Osteocyte (in vitro differentiated cells): ENCODE results near the gene RPL18. TPM values are rescaled to one million over a fixed set of nuclear protein-coding genes. Genes with fewer than 3 reads are reported as not detected.
A peak's percentile ranks its signal among the peaks of the same experiment; 100 is the strongest.

Experiments
- DNase-seq: peaks from one replicate; pipeline ENCODE4 v3.0.0; 2021; ENCODE audit warnings: mixed read lengths; ENCODE audit not compliant: unreplicated experiment; ENCODE audit errors: extremely low spot score
- H3K27ac Mint-ChIP-seq: one replicate; pipeline ENCODE4 v1.8.0; 2021; ENCODE audit warnings: mild to moderate bottlenecking, mixed read lengths; ENCODE audit not compliant: unreplicated experiment
- H3K27me3 Mint-ChIP-seq: one replicate; pipeline ENCODE4 v1.8.0; 2021; ENCODE audit warnings: mixed read lengths; ENCODE audit not compliant: unreplicated experiment
- H3K36me3 Mint-ChIP-seq: one replicate; pipeline ENCODE4 v1.8.0; 2021; ENCODE audit warnings: mixed read lengths; ENCODE audit not compliant: unreplicated experiment
- H3K4me1 Mint-ChIP-seq: one replicate; pipeline ENCODE4 v1.8.0; 2021; ENCODE audit warnings: mixed read lengths; ENCODE audit not compliant: unreplicated experiment
- H3K4me3 Mint-ChIP-seq: one replicate; pipeline ENCODE4 v1.8.0; 2021; ENCODE audit warnings: mild to moderate bottlenecking, moderate library complexity, mixed read lengths; ENCODE audit not compliant: unreplicated experiment
- H3K9me3 Mint-ChIP-seq: one replicate; pipeline ENCODE4 v1.8.0; 2021; ENCODE audit warnings: mixed read lengths; ENCODE audit not compliant: unreplicated experiment
- CTCF ChIP-seq: fragments of 200-600 bp; sonication (generic); IDR thresholded peaks from 2 replicates; pipeline ENCODE4 v1.5.0; 2021; ENCODE audit warnings: antibody characterized with exemption, mild to moderate bottlenecking, moderate library complexity
- total RNA-seq: library from RNA; stranded (reverse); gene quantifications from 2 replicates; pipeline ENCODE4 v1.2.1, GENCODE V29; 2021

The RPL18 gene
- total RNA-seq, 1 donor from 2014 or later = 1,287 TPM

- Mint-ChIP-seq H3K4me1 (peaks cover 68% of the 10 kb centered on the region), H3K36me3 (peaks cover 2% of the 10 kb centered on the region), H3K4me3 (peak overlapping the region; percentile 96), H3K27ac (peak overlapping the region; percentile 100), H3K27me3 (peaks cover 2% of the 10 kb centered on the region), H3K9me3 (no peaks in the 10 kb centered on the region)
- no peak for TF ChIP-seq CTCF
- DNase-seq = no peak
Observed at GRCh38 chr19:48635263-48635965, 16.4 kb upstream of the RPL18 start.

GRCh38 chr19:48634424-48635262, 15.7 kb upstream of the RPL18 start:
- Mint-ChIP-seq H3K9me3 (no peaks in the 10 kb centered on the region), H3K36me3 (peaks cover 4% of the 10 kb centered on the region), H3K27me3 (no peaks in the 10 kb centered on the region), H3K4me1 (peaks cover 75% of the 10 kb centered on the region), H3K27ac (peak overlapping the region; percentile 93), H3K4me3 (peak overlapping the region; percentile 76)
- TF ChIP-seq CTCF = no peak
- DNase-seq = peak; percentile 97

- Mint-ChIP-seq H3K9me3 (no peaks in the 10 kb centered on the region), H3K27ac (peak overlapping the region; percentile 93), H3K4me1 (peaks cover 76% of the 10 kb centered on the region), H3K4me3 (peak overlapping the region; percentile 76), H3K36me3 (peaks cover 4% of the 10 kb centered on the region), H3K27me3 (no peaks in the 10 kb centered on the region)
- TF ChIP-seq CTCF = no peak
- DNase-seq = no peak
Observed at GRCh38 chr19:48634036-48634342, 15.0 kb upstream of the RPL18 start.

- TF ChIP-seq CTCF = no peak
- no peak for DNase-seq
- Mint-ChIP-seq H3K36me3 (peaks cover 7% of the 10 kb centered on the region), H3K27me3 (no peaks in the 10 kb centered on the region), H3K4me1 (peaks cover 75% of the 10 kb centered on the region), H3K4me3 (peak overlapping the region; percentile 76), H3K27ac (peak overlapping the region; percentile 93), H3K9me3 (no peaks in the 10 kb centered on the region)
Observed at GRCh38 chr19:48633148-48634035, 14.4 kb upstream of the RPL18 start.
